ENCODE results near the gene MYO18B. TPM values are rescaled to one million over a fixed set of nuclear protein-coding genes. Genes with fewer than 3 reads are reported as not detected.

The MYO18B gene
- total RNA-seq, 4 donors from 2014 or later = under 0.01 to 0.50 (median 0.13) TPM

- 73% methylated on average over 13 of the region's 22 CpGs for WGBS
- DNase-seq (ENCODE audit: extremely low spot score) = no peak
- Histone ChIP-seq H3K4me1 (no peaks in the 10 kb centered on the region), H3K27ac (replicated peaks in 1 of 4) (no peak overlapping the region), H3K27me3 (peaks cover 0 to 33% (median 0%) of the 10 kb centered on the region in 4 donors), H3K9me3 (no peaks in the 10 kb centered on the region), H3K4me3 (no peak overlapping the region), H3K36me3 (peaks cover 0 to 4% (median 0%) of the 10 kb centered on the region in 4 donors)
- intact Hi-C loops (cut with DNase I) = no loop called here
- TF ChIP-seq EP300 (IDR thresholded peaks at IDR 0.05) (no peak), POLR2A (IDR thresholded peaks at IDR 0.05; ENCODE audit: low read depth) (no peak), POLR2AphosphoS5 (IDR thresholded peaks at IDR 0.05) (no peak)
- TF ChIP-seq, protein P1, sequence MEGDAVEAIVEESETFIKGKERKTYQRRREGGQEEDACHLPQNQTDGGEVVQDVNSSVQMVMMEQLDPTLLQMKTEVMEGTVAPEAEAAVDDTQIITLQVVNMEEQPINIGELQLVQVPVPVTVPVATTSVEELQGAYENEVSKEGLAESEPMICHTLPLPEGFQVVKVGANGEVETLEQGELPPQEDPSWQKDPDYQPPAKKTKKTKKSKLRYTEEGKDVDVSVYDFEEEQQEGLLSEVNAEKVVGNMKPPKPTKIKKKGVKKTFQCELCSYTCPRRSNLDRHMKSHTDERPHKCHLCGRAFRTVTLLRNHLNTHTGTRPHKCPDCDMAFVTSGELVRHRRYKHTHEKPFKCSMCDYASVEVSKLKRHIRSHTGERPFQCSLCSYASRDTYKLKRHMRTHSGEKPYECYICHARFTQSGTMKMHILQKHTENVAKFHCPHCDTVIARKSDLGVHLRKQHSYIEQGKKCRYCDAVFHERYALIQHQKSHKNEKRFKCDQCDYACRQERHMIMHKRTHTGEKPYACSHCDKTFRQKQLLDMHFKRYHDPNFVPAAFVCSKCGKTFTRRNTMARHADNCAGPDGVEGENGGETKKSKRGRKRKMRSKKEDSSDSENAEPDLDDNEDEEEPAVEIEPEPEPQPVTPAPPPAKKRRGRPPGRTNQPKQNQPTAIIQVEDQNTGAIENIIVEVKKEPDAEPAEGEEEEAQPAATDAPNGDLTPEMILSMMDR (IDR thresholded peaks at IDR 0.05) = no peak
These were observed 55.7 kb downstream of the MYO18B start for GRCh38 chr22:25797498-25798290.

GRCh38 chr22:25800766-25801165 is 58.8 kb downstream of the MYO18B start:
- H3K4me3 ChIP-seq = no peak overlapping the region
- H3K4me1 ChIP-seq = no peaks in the 10 kb centered on the region
- no peak for DNase-seq (ENCODE audit: extremely low spot score)
- TF ChIP-seq POLR2A (IDR thresholded peaks at IDR 0.05; ENCODE audit: low read depth) = no peak
- TF ChIP-seq, protein P1 (IDR thresholded peaks at IDR 0.05) = no peak
- no peak for TF ChIP-seq EP300 (IDR thresholded peaks at IDR 0.05)
- no peak for TF ChIP-seq POLR2AphosphoS5 (IDR thresholded peaks at IDR 0.05)
- peaks cover 0 to 42% (median 0%) of the 10 kb centered on the region in 4 donors for H3K27me3 ChIP-seq
- H3K27ac ChIP-seq (replicated peaks in 1 of 4) = no peak overlapping the region
- peaks cover 0 to 7% (median 0%) of the 10 kb centered on the region in 4 donors for H3K36me3 ChIP-seq
- no peaks in the 10 kb centered on the region for H3K9me3 ChIP-seq
- intact Hi-C loops (cut with DNase I) = no loop called here
- WGBS = 38% methylated on average over 5 of the region's 5 CpGs

GRCh38 chr22:25802018-25802417 is 60.0 kb downstream of the MYO18B start:
- Histone ChIP-seq H3K36me3 (peaks cover 0 to 7% (median 0%) of the 10 kb centered on the region in 4 donors), H3K4me3 (no peak overlapping the region), H3K27me3 (peaks cover 0 to 50% (median 0%) of the 10 kb centered on the region in 4 donors), H3K4me1 (no peaks in the 10 kb centered on the region), H3K27ac (replicated peaks in 1 of 4) (no peak overlapping the region), H3K9me3 (peaks cover 0 to under 1% (median under 1%) of the 10 kb centered on the region in 4 donors)
- intact Hi-C loops (cut with DNase I) = no loop called here
- DNase-seq (ENCODE audit: extremely low spot score) = no peak
- TF ChIP-seq POLR2AphosphoS5 (IDR thresholded peaks at IDR 0.05) (no peak), POLR2A (IDR thresholded peaks at IDR 0.05; ENCODE audit: low read depth) (no peak), EP300 (IDR thresholded peaks at IDR 0.05) (no peak)
- TF ChIP-seq, protein P1 (IDR thresholded peaks at IDR 0.05) = no peak
- WGBS = 59% methylated on average over 2 of the region's 2 CpGs

- Histone ChIP-seq H3K4me3 (no peak overlapping the region), H3K36me3 (peaks cover 0 to 23% (median 0%) of the 10 kb centered on the region in 4 donors), H3K9me3 (peaks cover 0 to 12% (median 5%) of the 10 kb centered on the region in 4 donors), H3K27me3 (peaks cover 0 to 31% (median 0%) of the 10 kb centered on the region in 4 donors), H3K27ac (replicated peaks in 1 of 4) (no peak overlapping the region), H3K4me1 (no peaks in the 10 kb centered on the region)
- intact Hi-C loops (cut with DNase I) = no loop called here
- 100% methylated on average over 3 of the region's 6 CpGs for WGBS
- TF ChIP-seq, protein P1 (IDR thresholded peaks at IDR 0.05) = no peak
- DNase-seq (ENCODE audit: extremely low spot score) = no peak
These were observed 62.7 kb downstream of the MYO18B start for GRCh38 chr22:25804676-25805075.

Data from esophagus muscularis mucosa (tissue), 4 donors.